Hepatocyte (in vitro differentiated cells): ENCODE measurements around the gene TAS2R38.

Source experiments
- CTCF ChIP-seq: fragments of 200-600 bp; sonication (generic); IDR thresholded peaks from 2 replicates; pipeline ENCODE4 v1.5.1; 2016; ENCODE audit warnings: antibody characterized with exemption, mild to moderate bottlenecking; ENCODE audit not compliant: poor library complexity
- EZH2phosphoT487 ChIP-seq: fragments of 200-600 bp; sonication (generic); IDR thresholded peaks from one replicate; pipeline ENCODE4 v1.6.1; 2018; ENCODE audit warnings: antibody characterized with exemption, mild to moderate bottlenecking, low read depth, moderate library complexity; ENCODE audit not compliant: unreplicated experiment, severe bottlenecking

- TF ChIP-seq CTCF: no peak
- TF ChIP-seq EZH2phosphoT487: no peak
Measured at GRCh38 chr7:141956084-141956483, 17.5 kb downstream of the TAS2R38 start.
